MG63 (cell line): ENCODE results near the gene ACVR2A. TPM values are rescaled to one million over a fixed set of nuclear protein-coding genes. Genes with fewer than 3 reads are reported as not detected.

Source experiments
- DNase-seq: peaks from one replicate; pipeline ENCODE4 v3.0.0-alpha.2; 2020
- H3K27me3 ChIP-seq: fragments of 250-450 bp; sonication (Bioruptor Pico); 2 replicates; pipeline ENCODE4 v1.5.1; 2020; ENCODE audit warnings: mild to moderate bottlenecking, moderate library complexity
- H3K36me3 ChIP-seq: fragments of 250-450 bp; sonication (Bioruptor Pico); 2 replicates; pipeline ENCODE4 v1.5.1; 2020; ENCODE audit warnings: mild to moderate bottlenecking, moderate library complexity
- H3K4me3 ChIP-seq: fragments of 250-450 bp; sonication (Bioruptor Pico); 2 replicates; pipeline ENCODE4 v1.5.1; 2020; ENCODE audit warnings: mild to moderate bottlenecking, moderate library complexity
- H3K9me3 ChIP-seq: fragments of 250-450 bp; sonication (Bioruptor Pico); 2 replicates; pipeline ENCODE4 v1.5.1; 2020; ENCODE audit warnings: mild to moderate bottlenecking, moderate library complexity
- total RNA-seq: library from RNA; depleted of rRNA; stranded (reverse); fragments of >200 nt; shearing (Covaris generic); gene quantifications from 2 replicates; pipeline ENCODE4 v1.2.3, GENCODE V29; 2014; ENCODE audit warnings: low replicate concordance; rRNA removed

The ACVR2A gene
- total RNA-seq, 1 experiment from 2014 or later = 4.1 TPM

- H3K4me3 ChIP-seq = no peak overlapping the region
- no peaks in the 10 kb centered on the region for H3K27me3 ChIP-seq
- no peaks in the 10 kb centered on the region; the same call in 1 of the 2 replicates for H3K36me3 ChIP-seq
- no peak for DNase-seq
- no peaks in the 10 kb centered on the region for H3K9me3 ChIP-seq
These were observed 100.8 kb downstream of the ACVR2A start for GRCh38 chr2:147945660-147946059.

DNA sequence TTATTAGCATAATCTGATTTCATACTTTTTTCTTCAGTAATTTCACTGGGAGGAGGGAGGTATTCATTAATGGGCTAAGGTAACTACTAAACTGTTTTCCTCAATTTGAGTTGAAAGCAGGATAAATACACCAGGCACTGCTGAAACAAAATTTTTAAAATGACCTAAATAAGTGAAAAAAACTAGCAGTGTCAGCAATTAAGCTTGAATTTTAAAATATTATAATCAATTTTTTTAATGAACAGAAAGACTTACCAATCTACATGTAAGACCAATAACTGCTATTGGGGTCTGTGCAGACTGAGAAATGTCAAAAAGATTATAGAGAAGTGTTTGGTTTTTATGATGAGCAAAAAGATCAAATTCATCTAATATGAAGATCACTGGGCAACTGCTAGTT lies 107.3 kb downstream of the ACVR2A start:
- 0 out of 2 replicates have a peak, but pooled peaks cover 6% of the 10 kb centered on the region for H3K36me3 ChIP-seq
- no peak overlapping the region for H3K4me3 ChIP-seq
- H3K27me3 ChIP-seq = no peaks in the 10 kb centered on the region
- no peak for DNase-seq
- H3K9me3 ChIP-seq = no peaks in the 10 kb centered on the region

DNA sequence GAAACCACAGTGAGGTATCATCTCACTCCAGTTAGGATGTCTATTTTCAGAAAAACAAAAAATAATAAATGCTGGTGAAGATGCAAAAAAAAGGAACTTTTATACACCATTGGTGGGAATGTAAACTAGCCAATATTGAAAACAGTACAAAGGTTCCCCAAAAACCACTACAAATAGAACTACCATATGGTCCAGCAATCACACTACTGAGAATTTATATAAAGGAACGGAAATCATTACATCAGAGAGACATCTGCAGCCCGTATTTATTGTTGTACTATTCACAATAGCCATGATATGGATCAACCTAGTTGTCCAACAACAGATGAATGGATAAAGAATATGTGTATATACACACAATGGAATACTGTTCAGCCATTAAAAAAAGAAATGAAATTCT lies 123.7 kb downstream of the ACVR2A start:
- Histone ChIP-seq H3K36me3 (peaks cover 15% of the 10 kb centered on the region), H3K9me3 (no peaks in the 10 kb centered on the region; the same call in 1 of the 2 replicates), H3K4me3 (no peak overlapping the region), H3K27me3 (no peaks in the 10 kb centered on the region)
- no peak for DNase-seq

DNA sequence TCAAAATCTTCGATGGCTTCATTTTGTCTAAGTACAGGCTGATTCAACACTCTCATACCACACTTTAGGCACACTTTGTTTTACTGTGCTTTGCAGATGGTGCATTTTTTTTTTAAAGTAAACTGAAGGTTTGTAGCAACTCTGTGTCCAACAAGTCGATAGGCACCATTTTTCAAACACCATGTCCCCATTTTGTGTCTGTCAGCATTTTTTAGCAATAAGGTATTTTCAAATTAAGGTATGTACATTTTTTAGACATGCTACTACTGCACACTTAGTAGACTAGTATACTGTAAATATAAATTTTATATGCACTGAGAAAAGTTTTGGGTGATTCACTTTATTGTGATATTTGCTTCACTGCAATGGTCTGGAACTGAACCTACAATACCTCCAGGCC lies 131.3 kb downstream of the ACVR2A start:
- Histone ChIP-seq H3K36me3 (peaks cover 5% of the 10 kb centered on the region; the same call in 1 of the 2 replicates), H3K4me3 (no peak overlapping the region), H3K9me3 (no peaks in the 10 kb centered on the region), H3K27me3 (no peaks in the 10 kb centered on the region)
- DNase-seq = no peak

GRCh38 chr2:147977679-147978078 lies 132.8 kb downstream of the ACVR2A start:
- DNase-seq = no peak
- H3K27me3 ChIP-seq = no peaks in the 10 kb centered on the region

More at GRCh38 chr2:147977679-147978078, 132.8 kb downstream of the ACVR2A start:
- Histone ChIP-seq H3K4me3 (no peak overlapping the region), H3K9me3 (no peaks in the 10 kb centered on the region), H3K36me3 (no peaks in the 10 kb centered on the region)

Other genes with a start within 250 kb of the ACVR2A start
- gene ORC4, start 175.7 kb downstream of the ACVR2A start, total RNA-seq = 15.9 and 66.5 TPM in 2 replicates
- gene MBD5, start 176.1 kb downstream of the ACVR2A start, total RNA-seq = 4.1 and 5.9 TPM in 2 replicates